Stimulated activated CD4-positive, alpha-beta T cell treated with anti-CD3 and anti-CD28 coated beads, Interleukin-12 subunit alpha, Interleukin-12 subunit beta, amount 100 ng/mL, for 48 hours (primary cell): ENCODE data around the gene SERINC3.
A peak's percentile ranks its signal among the peaks of the same experiment; 100 is the strongest.

Source experiments
- DNase-seq, 3 donors: peaks; one replicate each; pipeline ENCODE4 v3.0.0-alpha.2; 2020; ENCODE audit warnings: low read depth in 2 of 3, low spot score in 1 of 3

Gene SERINC3

DNA sequence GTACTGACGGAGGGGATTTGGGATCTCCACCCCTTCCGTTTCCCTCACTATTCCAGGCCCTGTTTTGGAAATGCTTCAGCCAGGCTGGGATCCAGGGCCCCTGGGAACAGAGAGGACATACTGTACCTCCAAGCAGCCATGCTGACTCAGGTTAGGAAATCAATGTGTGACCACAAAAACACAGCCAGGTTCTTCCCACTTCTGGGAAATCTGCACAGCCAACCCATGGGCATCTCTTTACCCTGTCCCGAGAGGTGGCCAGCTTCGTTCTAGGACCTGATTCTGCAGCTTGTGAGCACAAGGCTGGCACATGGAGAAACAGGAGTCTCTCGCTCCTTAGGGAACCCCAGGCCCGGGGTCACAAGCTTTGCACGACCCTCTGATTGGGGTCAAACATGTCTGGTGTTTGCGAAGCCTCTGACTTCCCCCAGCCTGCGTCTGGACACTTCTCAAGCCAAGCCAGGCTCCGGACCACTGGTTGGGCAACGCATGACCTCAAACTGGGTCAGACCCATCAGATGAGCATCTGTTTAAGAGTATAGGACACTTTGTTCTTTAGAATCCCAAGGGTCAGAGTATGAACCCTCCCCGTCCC, 54.5 kb downstream of the SERINC3 start:
- no peak for DNase-seq

DNA sequence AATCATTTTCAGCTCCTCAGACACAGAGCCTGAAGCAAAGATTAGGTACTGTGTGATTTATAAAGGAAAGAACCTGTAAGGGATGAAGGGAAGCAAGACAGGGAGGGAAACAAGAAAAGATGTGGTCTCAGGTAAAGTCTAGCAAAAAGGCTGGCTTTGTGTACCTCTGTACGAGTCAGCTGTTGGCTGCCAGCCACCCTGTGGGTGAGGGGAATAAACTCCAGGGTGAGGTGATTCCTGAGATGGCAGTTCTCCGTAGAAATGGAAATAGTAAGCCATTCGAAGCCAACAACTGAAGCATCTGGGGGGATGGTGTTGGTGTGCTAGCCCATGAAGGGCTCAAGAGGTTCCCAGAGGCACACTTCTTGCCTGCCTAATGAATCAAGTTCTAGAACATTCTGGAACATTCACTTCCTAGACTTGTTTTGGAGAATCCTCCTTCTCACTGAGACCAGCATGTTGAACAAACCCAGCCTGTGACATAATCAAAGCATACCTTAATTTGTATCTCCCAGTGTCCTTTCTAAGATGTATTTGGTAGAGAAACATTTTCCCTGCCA, 56.8 kb downstream of the SERINC3 start:
- DNase-seq = no peak

DNA sequence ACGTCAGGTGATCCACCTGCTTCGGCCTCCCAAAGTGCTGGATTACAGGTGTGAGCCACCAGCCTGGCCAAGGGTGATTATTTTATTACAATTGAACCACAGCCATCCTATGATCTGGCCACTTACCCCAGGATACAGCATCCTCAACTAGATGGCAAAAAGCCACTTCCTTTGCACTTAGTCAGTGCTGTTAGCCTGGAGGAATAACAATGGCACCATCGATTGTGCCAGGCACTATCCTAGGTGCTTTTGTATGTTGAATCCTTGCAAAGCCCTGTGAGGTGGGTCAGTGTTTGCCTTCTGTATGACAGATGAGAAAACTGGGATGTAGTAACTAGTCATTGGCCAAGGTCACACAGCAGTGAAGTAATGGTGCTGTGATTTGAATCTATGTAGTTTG, 57.4 kb downstream of the SERINC3 start:
- DNase-seq = no peak

DNA sequence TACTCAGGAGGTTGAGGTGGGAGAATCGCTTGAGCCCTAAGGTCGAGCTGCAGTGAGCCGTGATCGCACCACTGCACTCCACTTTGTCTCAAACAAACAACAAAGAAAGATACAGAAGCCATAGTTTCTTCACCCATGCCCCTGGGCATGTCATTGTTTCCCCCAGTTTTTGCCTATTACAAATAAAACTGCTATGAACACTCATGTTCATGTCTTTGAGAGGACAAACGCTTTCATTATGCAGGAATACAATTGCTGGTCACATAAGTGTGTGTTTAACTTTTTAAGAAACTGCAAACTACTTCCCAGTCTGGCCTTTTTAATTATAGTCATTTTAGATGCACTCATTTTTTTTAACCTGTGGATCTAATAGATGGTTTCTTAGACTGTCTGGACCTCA, 58.4 kb downstream of the SERINC3 start:
- DNase-seq = no peak

DNA sequence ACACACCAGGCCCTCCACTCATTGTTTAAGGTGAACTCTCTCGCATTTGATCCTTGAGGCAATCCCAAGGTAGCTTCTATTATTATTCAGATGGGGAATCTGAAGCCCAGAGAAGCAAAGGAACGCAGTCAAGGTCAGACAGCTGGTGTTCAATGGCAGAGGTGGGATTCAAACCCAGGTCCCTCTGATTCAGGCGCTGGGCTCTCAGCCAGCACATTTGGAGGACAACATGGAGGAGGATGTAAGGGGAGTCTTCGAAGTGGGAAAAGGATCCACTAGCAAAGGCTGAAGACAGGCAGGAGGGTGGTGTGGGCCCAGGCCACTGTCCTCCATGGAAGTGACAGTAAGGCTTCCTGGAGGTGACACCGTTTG, 60.1 kb downstream of the SERINC3 start:
- DNase-seq = no peak

DNA sequence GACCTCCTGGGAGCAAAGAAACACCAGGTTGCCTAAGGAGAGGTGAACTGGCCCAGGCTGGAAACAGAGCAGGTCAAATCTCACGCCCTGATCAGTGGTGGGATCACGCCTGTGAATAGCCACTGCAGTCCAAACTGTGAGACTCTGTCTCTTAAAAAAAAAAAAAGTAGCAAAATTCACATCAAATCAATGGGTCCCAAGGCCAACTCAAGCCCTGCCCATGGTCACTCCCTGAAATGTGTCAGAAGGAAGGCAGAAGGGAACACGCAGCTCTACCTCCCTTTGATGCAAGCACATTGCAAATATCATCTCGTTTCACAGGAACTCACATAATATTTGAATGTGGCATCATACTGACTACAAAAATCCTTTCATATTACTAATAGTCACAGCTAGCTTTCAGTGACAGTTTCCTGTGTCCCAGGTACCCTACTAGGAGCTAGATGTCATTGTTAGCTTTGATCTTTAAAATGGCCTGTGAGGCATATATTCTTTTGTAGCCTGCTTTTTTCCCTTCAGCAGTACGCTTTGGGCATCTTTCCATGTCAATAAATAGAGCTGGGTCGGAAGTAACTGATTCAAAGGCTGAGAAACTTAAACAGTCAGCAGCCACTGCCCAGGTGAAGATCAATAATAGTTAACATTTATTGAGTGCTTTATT, 60.6 kb downstream of the SERINC3 start:
- no peak for DNase-seq

DNA sequence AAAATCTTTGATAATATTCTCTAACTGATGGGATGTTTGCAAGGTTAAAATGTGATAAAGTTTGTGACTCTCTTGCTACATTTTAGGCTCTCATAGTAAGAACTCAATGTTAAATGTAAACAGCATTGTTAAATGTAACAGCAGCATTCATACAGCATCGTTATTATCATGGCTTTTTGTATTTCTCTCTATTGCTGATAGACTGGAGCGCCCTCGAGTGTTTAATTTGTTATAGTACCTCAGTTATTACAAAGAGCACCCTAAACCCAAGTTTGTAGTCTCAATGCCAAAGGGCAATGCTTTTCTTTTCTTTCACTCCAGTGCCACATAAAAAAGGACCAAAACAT, 61.1 kb downstream of the SERINC3 start:
- DNase-seq = no peak

DNA sequence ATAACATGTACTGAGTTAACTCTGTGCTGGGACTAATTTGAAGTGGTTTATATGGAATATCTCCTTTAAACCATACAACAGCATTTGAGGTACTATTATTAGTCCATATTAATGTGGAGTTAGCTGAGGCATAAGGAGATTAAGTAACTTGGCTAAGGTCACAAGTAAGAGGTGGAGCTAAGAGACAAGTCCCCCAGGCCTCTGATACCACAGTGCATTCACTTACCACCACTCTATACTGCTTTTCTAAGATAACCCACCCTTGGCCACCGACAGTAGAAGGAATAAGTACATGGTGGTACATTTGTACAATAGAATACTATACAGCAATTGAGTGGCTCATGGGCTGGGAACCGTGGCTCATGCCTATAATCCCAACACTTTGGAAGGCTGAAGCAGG, 62.6 kb downstream of the SERINC3 start:
- no peak for DNase-seq

DNA sequence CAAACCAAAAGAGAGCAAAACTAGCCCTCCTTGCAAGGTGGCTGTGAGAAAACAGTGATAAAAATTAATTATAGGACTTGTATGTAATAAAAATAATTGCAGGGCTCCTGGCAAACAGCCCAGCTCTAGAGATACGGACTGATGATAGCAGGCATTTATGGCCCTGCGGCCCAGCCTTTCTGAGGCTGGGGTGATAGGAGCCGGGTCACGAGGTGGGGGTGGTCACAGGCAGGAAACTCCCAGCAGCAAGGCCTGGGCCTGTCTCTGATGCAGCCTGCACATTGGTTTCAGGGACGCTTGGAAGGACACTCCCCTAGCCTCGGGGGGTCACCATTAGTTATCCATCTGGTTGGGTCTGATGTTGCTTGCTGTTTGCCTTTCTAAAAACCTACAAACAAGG, 64.9 kb downstream of the SERINC3 start:
- DNase-seq = no peak

DNA sequence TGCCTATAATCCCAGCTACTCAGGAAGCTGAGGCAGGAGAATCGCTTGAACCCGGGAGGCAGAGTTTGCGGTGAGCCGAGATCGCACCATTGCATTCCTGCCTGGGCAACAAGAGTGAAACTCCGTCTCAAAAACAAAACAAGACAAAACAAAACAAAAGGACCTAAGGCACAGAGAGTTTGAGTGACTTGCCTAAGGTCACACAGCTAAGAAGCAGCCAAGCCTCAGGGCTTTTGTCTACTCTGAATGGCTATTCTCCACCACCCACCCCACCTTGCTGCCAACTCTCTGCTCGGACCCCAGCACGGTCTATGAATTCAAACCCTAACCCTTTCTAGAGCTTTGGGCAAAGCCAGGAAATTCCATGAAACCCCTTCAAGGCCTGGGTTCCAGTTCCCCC, 65.3 kb downstream of the SERINC3 start:
- DNase-seq = no peak

DNA sequence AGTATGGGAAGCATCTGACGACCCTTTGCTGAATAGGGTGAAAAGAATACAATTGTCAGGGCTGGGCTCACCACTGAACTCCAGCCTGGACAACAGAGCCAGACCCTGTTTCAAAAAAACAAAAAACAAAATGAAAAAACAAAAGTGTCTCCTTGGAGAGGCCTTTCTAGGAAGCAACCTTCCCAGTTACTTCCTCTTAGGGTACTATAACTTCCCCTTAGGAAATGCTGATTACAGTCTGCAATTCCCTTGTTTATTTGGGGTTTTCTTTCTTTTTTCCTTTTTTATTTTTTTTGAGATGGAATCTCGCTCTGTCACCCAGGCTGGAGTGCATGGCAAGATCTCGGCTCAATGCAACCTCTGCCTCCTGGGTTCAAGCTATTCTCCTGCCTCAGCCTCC, 66.7 kb downstream of the SERINC3 start:
- no peak for DNase-seq

DNA sequence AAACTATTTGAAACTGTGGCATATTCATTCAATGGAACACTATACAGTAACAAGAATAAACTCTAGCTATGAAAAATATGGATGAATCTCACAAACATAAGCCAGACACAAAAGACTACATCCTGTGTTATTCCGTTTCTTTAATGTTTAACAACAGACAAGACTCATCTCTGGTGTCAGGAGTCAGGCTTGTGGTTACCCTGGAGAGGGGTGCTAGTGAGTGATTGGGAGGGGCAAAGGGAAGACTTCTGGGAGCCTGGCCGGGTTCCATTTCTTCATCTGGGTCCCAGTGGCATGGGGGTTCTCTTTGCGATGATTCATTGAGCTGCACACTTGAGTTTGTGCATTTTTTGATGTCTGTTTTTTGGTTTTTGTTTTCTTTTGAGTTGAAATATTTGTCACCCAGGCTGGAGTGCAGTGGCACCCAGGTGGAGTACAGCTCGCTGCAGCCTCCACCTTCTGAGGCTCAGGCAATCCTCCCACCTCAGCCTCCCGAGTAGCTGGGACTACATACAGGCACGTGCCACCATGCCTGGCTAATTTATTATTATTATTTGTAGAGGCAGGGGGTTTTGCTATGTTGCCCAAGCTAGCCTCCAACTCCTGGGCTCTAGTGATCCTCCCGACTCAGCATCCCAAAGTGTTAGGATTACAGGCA, 67.4 kb downstream of the SERINC3 start:
- no peak for DNase-seq

DNA sequence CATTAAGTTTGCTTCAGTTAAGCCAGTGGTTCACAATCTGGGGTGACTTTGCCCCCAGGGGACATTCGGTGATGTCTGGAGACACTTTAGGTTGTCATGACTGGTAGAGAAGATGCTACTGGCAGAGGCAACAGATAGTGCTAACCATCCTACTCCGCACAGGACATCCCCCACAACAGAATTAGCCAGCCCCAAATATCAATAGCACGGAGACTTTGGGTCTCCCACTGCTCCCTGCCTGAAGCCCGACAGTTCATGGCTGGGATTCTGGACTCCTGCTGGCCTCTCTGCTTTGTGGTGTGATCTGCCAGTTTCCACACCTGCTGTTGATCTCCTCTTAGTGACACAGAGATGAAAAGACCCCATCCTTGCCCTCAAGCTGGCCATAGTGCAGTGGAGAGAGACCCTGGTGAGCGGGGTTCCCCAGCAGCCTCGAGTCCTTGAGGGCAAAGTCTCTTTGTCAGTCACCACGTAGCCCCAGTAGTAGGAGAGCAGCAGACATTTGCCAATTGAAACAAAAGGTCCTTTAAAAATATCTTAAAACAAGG, 70.9 kb downstream of the SERINC3 start:
- DNase-seq = no peak

DNA sequence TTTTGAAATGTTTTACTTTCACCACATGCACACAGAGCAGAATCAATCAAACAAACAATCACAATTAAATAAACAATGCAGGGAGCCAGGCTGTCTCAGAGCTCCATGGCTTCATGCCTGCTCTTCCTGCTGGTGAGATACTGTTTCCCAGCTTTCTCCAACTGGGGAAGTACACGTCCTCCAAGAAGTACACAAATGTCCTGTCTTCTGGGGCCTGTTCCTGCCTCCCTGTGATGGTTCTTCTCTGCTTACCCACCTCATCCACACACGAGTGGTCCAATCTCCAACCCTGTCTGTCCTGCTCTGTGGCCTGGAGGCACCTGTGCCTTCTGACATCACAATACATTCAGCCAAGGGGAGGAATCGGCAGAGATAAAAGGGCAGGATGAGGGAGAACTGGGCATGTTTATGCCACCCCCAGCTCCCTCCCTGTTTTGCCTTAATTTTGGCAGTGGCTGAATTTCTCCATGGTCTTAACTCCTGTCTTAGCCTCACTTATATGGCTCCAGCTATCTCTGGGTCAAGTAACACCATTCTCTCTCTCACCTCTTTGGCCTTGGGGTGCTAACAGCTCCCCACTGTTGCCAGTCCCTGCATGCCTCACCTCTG, 71.5 kb downstream of the SERINC3 start:
- no peak for DNase-seq

DNA sequence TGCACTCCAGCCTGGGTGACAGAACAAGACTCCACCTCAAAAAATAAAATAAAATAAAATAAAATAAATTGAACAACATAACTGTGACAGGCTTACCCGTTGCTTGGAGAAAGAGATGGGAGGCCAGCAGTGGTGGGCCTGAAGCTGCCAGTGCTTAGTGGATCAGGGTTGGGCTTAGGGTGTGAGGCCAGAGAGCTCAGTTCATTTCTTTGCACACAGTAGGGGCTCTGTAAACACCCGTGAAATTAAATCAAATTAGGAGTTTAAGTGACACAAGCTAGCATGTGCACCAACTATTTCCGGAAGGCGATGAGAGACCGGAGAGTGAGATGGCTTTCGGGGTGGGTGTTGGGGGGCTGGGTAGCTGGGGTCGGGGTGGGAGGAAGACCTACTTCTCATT, 72.0 kb downstream of the SERINC3 start:
- no peak for DNase-seq

DNA sequence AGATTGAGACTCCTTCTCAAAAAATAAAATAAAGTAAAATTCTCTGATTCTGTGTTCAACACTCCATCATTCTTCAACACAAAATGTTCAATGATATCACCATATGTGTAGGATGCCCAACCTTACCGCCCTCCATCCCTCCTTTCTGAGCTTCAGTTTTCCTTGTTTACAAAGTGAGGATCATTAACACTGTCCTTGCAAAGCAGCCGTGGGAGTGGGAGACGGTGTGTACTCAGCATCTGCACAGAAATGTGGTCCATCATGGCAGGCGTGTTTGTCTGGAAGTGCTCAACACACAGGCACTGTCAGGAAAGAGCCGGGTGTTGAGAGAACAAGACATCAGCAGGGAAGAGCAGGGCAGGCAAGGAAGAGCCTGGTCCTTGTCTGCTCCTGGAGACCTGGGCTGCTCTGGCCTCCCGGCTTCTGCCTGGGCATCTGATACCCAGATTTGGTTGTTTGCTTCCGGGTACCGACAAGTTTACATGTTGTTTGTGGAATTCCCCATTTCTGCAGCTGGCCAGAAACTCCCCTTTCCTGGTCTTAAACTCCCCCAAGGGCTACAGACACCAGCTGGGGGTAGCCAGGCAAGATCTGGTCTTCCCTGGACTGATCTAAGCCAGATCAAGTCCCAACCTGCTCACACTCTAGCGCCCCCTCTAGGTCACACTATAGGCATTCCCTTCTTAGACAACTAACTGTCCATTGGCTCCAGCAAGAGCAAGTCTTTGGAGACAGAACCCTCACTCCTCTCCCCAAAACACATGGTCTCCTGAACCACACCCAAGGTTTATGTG, 72.9 kb downstream of the SERINC3 start:
- peak in 2 of 3 donors; percentile 3 to 5 for DNase-seq

DNA sequence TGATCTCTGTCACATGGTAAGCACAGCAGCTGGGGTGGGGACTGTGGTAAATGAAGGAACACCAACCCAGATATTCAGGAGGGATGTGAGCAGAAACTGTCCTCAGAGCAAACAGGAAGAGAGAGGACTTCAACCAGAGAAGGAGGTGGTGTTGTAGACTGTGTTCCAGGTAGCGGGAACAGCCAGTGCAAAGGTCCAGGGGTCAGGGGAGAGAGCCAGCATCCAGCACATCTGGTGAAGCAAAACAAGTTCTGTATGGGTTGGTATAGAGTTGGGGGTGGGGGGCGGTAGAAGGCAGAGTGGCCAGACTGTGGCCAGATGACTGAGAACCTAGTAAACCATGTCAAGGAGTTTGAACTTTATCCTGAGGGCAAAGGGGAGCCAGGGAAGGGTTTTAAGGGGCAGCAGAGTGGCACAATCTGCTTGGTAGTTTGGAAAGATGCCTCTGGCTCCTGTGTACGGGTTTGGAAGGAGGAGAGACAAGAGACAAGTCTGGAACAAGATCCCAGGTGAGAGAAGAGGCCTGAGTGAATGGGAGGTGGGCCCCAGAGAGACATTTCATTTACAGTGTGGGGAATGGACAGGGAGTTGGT, 73.9 kb downstream of the SERINC3 start:
- DNase-seq = no peak
